ENCODE data around the gene GPR137B. TPM values are rescaled to one million over a fixed set of nuclear protein-coding genes. Genes with fewer than 3 reads are reported as not detected.

The GPR137B gene
- polyA plus RNA-seq, 1 experiment, result 15.7 TPM

GRCh38 chr1:236130372-236130771 lies 12.0 kb upstream of the GPR137B start:
- H3K27me3 ChIP-seq (ENCODE audit: control insufficient read depth, insufficient read depth, low read length), result peaks cover 8% of the 10 kb centered on the region
- no peak for DNase-seq (ENCODE audit: low read depth, low spot score)
- POLR2A ChIA-PET, result no interaction called here
- H3K9me3 ChIP-seq (ENCODE audit: control insufficient read depth, insufficient read depth, low read length), result no peaks in the 10 kb centered on the region
- CTCF ChIA-PET, result interaction anchor here (0.7 kb wide), 1 partner anchor 181 kb away, joined by 3 read pairs; no protein-coding TSS in a partner anchor
- no peak overlapping the region for H3K27ac ChIP-seq (ENCODE audit: low read depth, low read length)
- no peak overlapping the region for H3K4me3 ChIP-seq (ENCODE audit: low read depth, low read length)
- TF ChIP-seq CTCF (IDR thresholded peaks at IDR 0.05; ENCODE audit: low read depth, low read length), result no peak

GRCh38 chr1:236131916-236132315 lies 10.4 kb upstream of the GPR137B start:
- ChIA-PET CTCF (no interaction called here), POLR2A (no interaction called here)
- no peak for TF ChIP-seq CTCF (IDR thresholded peaks at IDR 0.05; ENCODE audit: low read depth, low read length)
- no peak overlapping the region for H3K4me3 ChIP-seq (ENCODE audit: low read depth, low read length)
- no peak overlapping the region for H3K27ac ChIP-seq (ENCODE audit: low read depth, low read length)
- H3K9me3 ChIP-seq (ENCODE audit: control insufficient read depth, insufficient read depth, low read length), result no peaks in the 10 kb centered on the region
- peaks cover 8% of the 10 kb centered on the region for H3K27me3 ChIP-seq (ENCODE audit: control insufficient read depth, insufficient read depth, low read length)
- DNase-seq (ENCODE audit: low read depth, low spot score), result no peak

DNA sequence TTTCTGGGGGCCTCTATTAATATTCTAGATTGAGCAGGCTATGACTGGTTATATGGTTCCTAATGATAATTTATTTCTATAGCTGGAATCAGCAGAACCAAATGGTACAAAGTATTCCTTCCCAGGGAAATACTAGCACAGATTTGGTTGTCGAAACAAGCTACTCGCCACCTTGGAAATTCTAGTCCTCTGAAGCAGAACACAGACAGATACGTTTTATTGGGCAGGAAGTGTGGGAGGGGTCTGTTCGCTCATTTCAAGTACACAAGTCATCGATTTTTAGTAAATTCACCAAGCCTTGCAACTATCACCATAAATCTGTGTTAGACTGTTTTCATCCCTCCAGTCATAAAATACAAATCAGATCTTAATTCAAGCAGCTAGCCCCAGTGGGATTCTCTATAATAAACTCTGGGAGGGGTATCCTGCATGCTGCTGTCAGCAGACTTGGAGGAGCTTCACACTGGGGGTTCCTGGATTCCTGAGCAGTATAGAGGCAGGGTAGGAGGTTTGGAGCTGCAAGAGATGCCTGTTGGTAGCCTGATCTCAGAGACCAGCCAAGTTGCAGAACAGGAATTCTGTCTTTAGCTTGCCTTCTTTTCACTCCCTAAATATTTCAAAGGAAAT lies 9.8 kb upstream of the GPR137B start:
- H3K27me3 ChIP-seq (ENCODE audit: control insufficient read depth, insufficient read depth, low read length), result peaks cover 8% of the 10 kb centered on the region
- TF ChIP-seq CTCF (IDR thresholded peaks at IDR 0.05; ENCODE audit: low read depth, low read length), result no peak
- POLR2A ChIA-PET, result no interaction called here
- no peaks in the 10 kb centered on the region for H3K9me3 ChIP-seq (ENCODE audit: control insufficient read depth, insufficient read depth, low read length)
- H3K4me3 ChIP-seq (ENCODE audit: low read depth, low read length), result no peak overlapping the region
- no peak for DNase-seq (ENCODE audit: low read depth, low spot score)
- no peak overlapping the region for H3K27ac ChIP-seq (ENCODE audit: low read depth, low read length)
- CTCF ChIA-PET, result no interaction called here

DNA sequence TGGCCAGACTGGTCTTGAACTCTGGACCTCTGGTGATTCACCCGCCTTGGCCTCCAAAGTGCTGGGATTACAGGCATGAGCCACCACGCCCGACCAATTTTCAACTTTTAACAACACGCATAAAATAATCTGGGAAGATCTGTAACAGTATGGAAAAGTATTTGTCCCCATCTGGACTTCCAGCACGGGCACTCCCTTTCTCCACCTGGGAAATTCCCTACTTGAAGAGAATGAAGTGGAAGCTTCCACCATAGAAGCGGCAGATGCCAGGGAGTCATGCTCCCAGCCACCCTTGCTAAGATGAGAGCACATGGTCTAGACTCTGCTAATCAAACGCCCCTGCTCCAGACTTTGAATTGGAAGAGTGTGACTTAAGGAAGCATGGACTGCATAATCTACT lies 9.0 kb upstream of the GPR137B start:
- Histone ChIP-seq H3K4me3 (ENCODE audit: low read depth, low read length) (no peak overlapping the region), H3K9me3 (ENCODE audit: control insufficient read depth, insufficient read depth, low read length) (no peaks in the 10 kb centered on the region), H3K27ac (ENCODE audit: low read depth, low read length) (no peak overlapping the region), H3K27me3 (ENCODE audit: control insufficient read depth, insufficient read depth, low read length) (peaks cover 13% of the 10 kb centered on the region)
- no peak for TF ChIP-seq CTCF (IDR thresholded peaks at IDR 0.05; ENCODE audit: low read depth, low read length)
- CTCF ChIA-PET, result no interaction called here
- POLR2A ChIA-PET, result no interaction called here
- no peak for DNase-seq (ENCODE audit: low read depth, low spot score)

GRCh38 chr1:236133802-236134201 lies 8.5 kb upstream of the GPR137B start:
- DNase-seq (ENCODE audit: low read depth, low spot score), result no peak
- CTCF ChIA-PET, result no interaction called here
- peaks cover 13% of the 10 kb centered on the region for H3K27me3 ChIP-seq (ENCODE audit: control insufficient read depth, insufficient read depth, low read length)
- no peaks in the 10 kb centered on the region for H3K9me3 ChIP-seq (ENCODE audit: control insufficient read depth, insufficient read depth, low read length)
- no peak for TF ChIP-seq CTCF (IDR thresholded peaks at IDR 0.05; ENCODE audit: low read depth, low read length)
- POLR2A ChIA-PET, result no interaction called here
- no peak overlapping the region for H3K27ac ChIP-seq (ENCODE audit: low read depth, low read length)
- H3K4me3 ChIP-seq (ENCODE audit: low read depth, low read length), result no peak overlapping the region
